K562 (cell line): ENCODE data around the gene MARCHF11. TPM values are rescaled to one million over a fixed set of nuclear protein-coding genes. Genes with fewer than 3 reads are reported as not detected.

Experiments
- ATAC-seq: fragments of 200-7000 bp; cut with Tn5 transposase; 3 replicates; pipeline ENCODE4 v1.9.1; 2020; ENCODE audit warnings: moderate library complexity
- BruUV-seq: library from RNA; stranded (reverse); fragments of 400-500 nt; replicated peaks from 2 replicates; lab custom pipeline; 2021; lab: Mats Ljungman, UMichigan
- CTCF ChIA-PET: fragments of 300-600 bp; formaldehyde crosslinking; extraction: SDS; loops from one replicate; lab custom pipeline; 2021; ENCODE audit warnings: low intra/inter-chr PET ratio; lab: Yijun Ruan, JAX
- POLR2A ChIA-PET: fragments of 300-600, 350-650 bp; sonication (Branson Sonifier 250); formaldehyde crosslinking; extraction: SDS; loops from one replicate; lab custom pipeline; 2021; ENCODE audit warnings: antibody characterized with exemption, inconsistent platforms; lab: Yijun Ruan, JAX
- DNase-seq, 4 experiments: peaks; one replicate each; pipeline versions ENCODE4 v3.0.0 to v3.0.0-alpha.2; 2011 to 2018; ENCODE audit warnings: low spot score in 3 of 4, mixed read lengths in 3 of 4; ENCODE audit errors: extremely low read depth in 1 of 4
- FAIRE-seq: peaks from 2 replicates; lab custom pipeline; 2011; peaks lifted over from hg19 to GRCh38; lab: Jason Lieb, UNC
- H2AFZ ChIP-seq: 2 replicates; pipeline ENCODE4 v1.6.0; 2011; ENCODE audit warnings: low read depth, low read length, control low read depth, inconsistent platforms
- H3K27ac ChIP-seq: fragments of 200-600 bp; 3 replicates; pipeline ENCODE4 v1.8.0; 2011; ENCODE audit warnings: low read depth, mild to moderate bottlenecking, control low read depth, inconsistent platforms, low read length, moderate library complexity, mixed read lengths; ENCODE audit errors: extremely low read depth
- H3K27me3 ChIP-seq, 2 experiments: fragments of 300-600 bp in 1 of 2; 2 replicates in 1 of 2; 3 replicates in 1 of 2; pipeline versions ENCODE4 v1.6.0 to v1.8.0; 2011; ENCODE audit warnings: inconsistent platforms in 2 of 2, low read length in 2 of 2, mild to moderate bottlenecking in 1 of 2, mixed read lengths in 1 of 2, moderate library complexity in 1 of 2; ENCODE audit not compliant: control insufficient read depth in 2 of 2, insufficient read depth in 2 of 2
- H3K36me3 ChIP-seq: fragments of 300-600 bp; 3 replicates; pipeline ENCODE4 v1.8.0; 2011; ENCODE audit warnings: mild to moderate bottlenecking, low read length, inconsistent platforms; ENCODE audit not compliant: control insufficient read depth, insufficient read depth
- H3K4me1 ChIP-seq, 2 experiments: fragments of 200-600 bp in 1 of 2; replicated peaks in 1 of 2; 2 replicates in 1 of 2; 3 replicates in 1 of 2; pipeline versions ENCODE4 v1.5.1 to v1.8.0; 2011; ENCODE audit warnings: inconsistent platforms in 2 of 2, low read length in 2 of 2, mild to moderate bottlenecking in 1 of 2, mixed read lengths in 1 of 2, moderate library complexity in 1 of 2; ENCODE audit not compliant: control insufficient read depth in 2 of 2, insufficient read depth in 2 of 2
- H3K4me2 ChIP-seq: 2 replicates; pipeline ENCODE4 v1.6.1; 2011; ENCODE audit warnings: low read length, control low read depth, inconsistent platforms, mixed read lengths; ENCODE audit not compliant: insufficient read depth
- H3K4me3 ChIP-seq: fragments of 200-600 bp; sonication (generic), shearing (Covaris generic); 2 replicates; pipeline ENCODE4 v1.5.1; 2016; ENCODE audit warnings: control low read depth, inconsistent platforms
- H3K79me2 ChIP-seq: fragments of 200-600 bp; 3 replicates; pipeline ENCODE4 v1.8.0; 2011; ENCODE audit warnings: low read length, inconsistent platforms; ENCODE audit not compliant: control insufficient read depth, insufficient read depth
- H3K9ac ChIP-seq, 2 experiments: 2 replicates each; pipeline versions ENCODE4 v1.6.0 to v1.6.1; 2011; ENCODE audit warnings: low read depth in 2 of 2, low read length in 2 of 2, control low read depth in 1 of 2, inconsistent platforms in 1 of 2, mild to moderate bottlenecking in 1 of 2, mixed read lengths in 1 of 2; ENCODE audit not compliant: insufficient read depth in 1 of 2
- H3K9me1 ChIP-seq: one replicate; pipeline ENCODE4 v1.6.0; 2011; ENCODE audit warnings: inconsistent platforms, mild to moderate bottlenecking, low read length, moderate library complexity; ENCODE audit not compliant: control insufficient read depth, insufficient read depth
- H3K9me3 ChIP-seq: replicated peaks from 2 replicates; pipeline ENCODE4 v1.5.1; 2011; ENCODE audit warnings: low read depth, low read length, inconsistent platforms; ENCODE audit not compliant: control insufficient read depth, insufficient read depth
- H4K20me1 ChIP-seq: replicated peaks from 2 replicates; pipeline ENCODE4 v1.6.1; 2011; ENCODE audit warnings: low read length, inconsistent platforms, mixed read lengths; ENCODE audit not compliant: control insufficient read depth, insufficient read depth
- ARID1B ChIP-seq: fragments of 450-650 bp; IDR thresholded peaks from 2 replicates; pipeline ENCODE4 v1.6.1; 2016; ENCODE audit warnings: antibody characterized with exemption, mild to moderate bottlenecking, inconsistent platforms
- CHD4 ChIP-seq: fragments of 200-600 bp; sonication (generic); IDR thresholded peaks from 3 replicates; pipeline ENCODE4 v1.6.1; 2012; ENCODE audit warnings: low read depth, mild to moderate bottlenecking, mixed read lengths, low read length, inconsistent platforms; ENCODE audit not compliant: insufficient read depth, insufficient replicate concordance, poor library complexity, severe bottlenecking
- HNRNPL ChIP-seq: fragments of 200-400 bp; formaldehyde crosslinking; IDR thresholded peaks from 2 replicates; pipeline ENCODE4 v1.6.1; 2017; ENCODE audit warnings: low read depth, mild to moderate bottlenecking, low read length
- KLF16 ChIP-seq: IDR thresholded peaks from 2 replicates; pipeline ENCODE4 v1.6.1; 2016; ENCODE audit warnings: antibody characterized with exemption
- MTA2 ChIP-seq: fragments of 450-650 bp; IDR thresholded peaks from 2 replicates; pipeline ENCODE4 v1.6.1; 2016; ENCODE audit warnings: low read depth
- POLR2A ChIP-seq: fragments of 450-650 bp; conservative IDR thresholded peaks from 2 replicates; pipeline ENCODE4 v1.6.1; 2016
- PYGO2 ChIP-seq: fragments of 450-650 bp; IDR thresholded peaks from 2 replicates; pipeline ENCODE4 v1.6.1; 2016; ENCODE audit warnings: mild to moderate bottlenecking, missing genetic modification characterization, moderate library complexity, missing compliant biosample characterization
- RBM34 ChIP-seq: fragments of 200-400 bp; formaldehyde crosslinking; IDR thresholded peaks from 2 replicates; pipeline ENCODE4 v1.6.1; 2018; ENCODE audit warnings: low read length, borderline replicate concordance; ENCODE audit not compliant: insufficient read depth
- RFX5 ChIP-seq: IDR thresholded peaks from 2 replicates; pipeline ENCODE4 v1.6.1; 2011; ENCODE audit warnings: low read depth, mild to moderate bottlenecking, improper control_type of control experiment, low read length
- SNRNP70 ChIP-seq: fragments of 200-400 bp; formaldehyde crosslinking; optimal IDR thresholded peaks from 2 replicates; pipeline ENCODE3; 2017; ENCODE audit warnings: low read depth, low read length
- SP2 ChIP-seq: IDR thresholded peaks from 2 replicates; pipeline ENCODE4 v1.6.1; 2011; ENCODE audit warnings: mild to moderate bottlenecking, low read depth, low read length, moderate library complexity; ENCODE audit not compliant: poor library complexity, severe bottlenecking; ENCODE audit errors: extremely low read depth
- TAF7 ChIP-seq: fragments of 450-650 bp; IDR thresholded peaks from 2 replicates; pipeline ENCODE4 v1.6.1; 2016; ENCODE audit warnings: missing genetic modification characterization, missing compliant biosample characterization
- TEAD2 ChIP-seq: fragments of 450-650 bp; IDR thresholded peaks from 2 replicates; pipeline ENCODE4 v1.6.1; 2016; ENCODE audit warnings: missing genetic modification characterization, control low read depth, missing compliant biosample characterization
- ZNF316 ChIP-seq: fragments of 450-650 bp; IDR thresholded peaks from 2 replicates; pipeline ENCODE4 v1.6.1; 2016
- WGBS: fragments of 100-300 bp; shearing (Covaris generic); methylation state at CpG from one replicate; pipeline ENCODE4 v1.1.6; 2016; ENCODE audit warnings: low coverage, mixed read lengths; ENCODE audit not compliant: insufficient coverage; ENCODE audit errors: missing lambda C conversion rate; 5-methylcytosine and 5-hydroxymethylcytosine counted together
- in situ Hi-C: fragments of 300-500 bp; cut with MboI; formaldehyde crosslinking; loops from 4 replicates; pipeline ENCODE4 v1.15.0; 2018; ENCODE audit warnings: inconsistent platforms, mixed read lengths
- intact Hi-C: fragments of 100-400 bp; cut with micrococcal nuclease; formaldehyde crosslinking; loops from 2 replicates; pipeline ENCODE4 v1.14.2; 2022
- polyA plus RNA-seq, 8 experiments: library from polyadenylated mRNA; depleted of rRNA in 4 of 8; stranded (reverse) in 5 of 8; unstranded in 3 of 8; fragments of >200 nt; fragmentation: Nextera tagmentation in 2 of 8; fragmentation: Illumina TruSeq in 1 of 8; extraction: Ambion mirVana in 2 of 8; extraction: Trizol in 1 of 8; gene quantifications; 2 replicates each; pipeline versions ENCODE4 v1.2.1 to v1.2.3, GENCODE V29; 2011 to 2014; ENCODE audit warnings: inconsistent platforms in 1 of 8, missing spikeins in 1 of 8
- total RNA-seq, 7 experiments: library from RNA; depleted of rRNA in 6 of 7; stranded (reverse); fragments of >200 nt in 6 of 7; fragmentation: Illumina TruSeq in 2 of 7; extraction: Trizol in 2 of 7; gene quantifications; 2 replicates each; pipeline versions ENCODE4 v1.2.1 to v1.2.3, GENCODE V29; 2011 to 2021; ENCODE audit warnings: low replicate concordance in 1 of 7
- TF ChIP-seq, protein P1 (sequence below): fragments of 250-450 bp; sonication (Bioruptor Pico); IDR thresholded peaks from 2 replicates; pipeline ENCODE4 v1.5.0; 2021; ENCODE audit warnings: mild to moderate bottlenecking, borderline replicate concordance

Gene MARCHF11
- total and polyA plus RNA-seq, 9 of the 15 experiments (the other 6 are each of a cell fraction or from before 2014, with no cell fraction given) = not detected

DNA sequence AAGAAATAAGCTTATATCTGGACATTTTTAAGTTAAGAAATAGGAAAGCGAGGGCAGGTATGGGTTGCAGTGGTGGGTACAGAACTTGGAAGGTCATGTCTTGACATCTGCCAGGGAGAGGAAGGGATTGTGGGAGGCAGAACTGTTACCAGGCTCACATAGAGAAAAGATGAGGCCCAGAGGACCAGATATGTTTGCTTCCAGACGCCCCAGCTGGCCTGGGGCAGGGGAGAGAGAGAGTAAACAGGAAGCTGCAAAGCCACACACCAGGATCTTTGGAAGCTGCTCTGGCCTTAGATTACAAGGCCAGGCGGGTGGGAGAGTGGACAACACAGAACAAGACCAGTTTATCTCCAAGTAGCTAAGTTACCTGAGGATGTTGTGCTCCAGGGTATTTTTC is 71.2 kb downstream of the MARCHF11 start:
- Histone ChIP-seq H3K79me2 (no peaks in the 10 kb centered on the region), H3K27me3 (no peaks in the 10 kb centered on the region), H3K9me1 (no peaks in the 10 kb centered on the region), H3K4me1 (no peaks in the 10 kb centered on the region), H3K4me3 (no peak overlapping the region), H3K9me3 (no peaks in the 10 kb centered on the region; the same call in 1 of the 2 replicates), H3K27ac (no peak overlapping the region), H3K36me3 (no peaks in the 10 kb centered on the region), H2AFZ (no peak overlapping the region), H4K20me1 (no peaks in the 10 kb centered on the region), H3K4me2 (no peak overlapping the region)
- BruUV-seq = no TSS peak
- intact Hi-C loops = no loop called here
- ATAC-seq = no peak
- FAIRE-seq = no peak
- in situ Hi-C loops = no loop called here
- CTCF ChIA-PET = no interaction called here
- no peak for DNase-seq
- 0% methylated on average over 3 of the region's 3 CpGs for WGBS
- no peak for TF ChIP-seq KLF16
- TF ChIP-seq TAF7 = no peak
- no peak for TF ChIP-seq POLR2A
- TF ChIP-seq SNRNP70 = no peak
- no peak for TF ChIP-seq PYGO2 (tag)
- no peak for TF ChIP-seq RFX5
- TF ChIP-seq SP2 = no peak
- TF ChIP-seq MTA2 = no peak
- TF ChIP-seq, all 486 proteins: peak for 0
- POLR2A ChIA-PET = interaction anchor here (0.6 kb wide), 2 partner anchors 301 to 349 kb away, joined by 3 read pairs; no protein-coding TSS in a partner anchor
- no peak overlapping the region for H3K9ac ChIP-seq

DNA sequence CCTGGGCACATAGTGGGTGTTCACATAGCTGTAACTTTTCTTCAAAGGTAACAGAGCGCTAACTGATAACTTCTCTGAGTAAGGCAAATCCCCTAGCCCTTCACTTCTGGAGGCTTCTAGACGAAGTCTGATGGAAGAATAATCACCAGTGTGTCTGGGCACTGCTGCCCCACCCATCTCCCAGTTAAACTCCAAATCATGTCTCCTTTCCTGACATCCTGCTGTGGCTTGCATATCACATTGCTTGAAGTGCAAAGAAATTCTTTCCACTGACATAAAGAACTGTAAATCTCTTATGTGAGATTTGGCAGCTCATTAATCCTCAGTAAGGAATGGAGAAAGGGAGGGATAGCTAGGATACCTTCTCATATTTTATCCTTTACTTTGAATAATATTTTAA is 74.6 kb downstream of the MARCHF11 start:
- Histone ChIP-seq H3K27ac (no peak overlapping the region), H2AFZ (no peak overlapping the region), H3K4me3 (no peak overlapping the region), H3K9me3 (no peaks in the 10 kb centered on the region; the same call in 1 of the 2 replicates), H3K9me1 (no peaks in the 10 kb centered on the region), H3K4me2 (no peak overlapping the region), H3K9ac (no peak overlapping the region), H3K79me2 (no peaks in the 10 kb centered on the region), H3K4me1 (no peaks in the 10 kb centered on the region), H3K36me3 (no peaks in the 10 kb centered on the region), H3K27me3 (no peaks in the 10 kb centered on the region), H4K20me1 (no peaks in the 10 kb centered on the region)
- in situ Hi-C loops (no loop called here), intact Hi-C loops (no loop called here)
- ChIA-PET POLR2A (no interaction called here), CTCF (no interaction called here)
- 0% methylated on average over 2 of the region's 2 CpGs for WGBS
- ATAC-seq = no peak
- BruUV-seq = no TSS peak
- DNase-seq = no peak
- no peak for FAIRE-seq
- TF ChIP-seq ZNF316 (no peak), ARID1B (no peak), HNRNPL (no peak), RBM34 (no peak), TEAD2 (no peak), CHD4 (no peak)
- TF ChIP-seq, protein P1, sequence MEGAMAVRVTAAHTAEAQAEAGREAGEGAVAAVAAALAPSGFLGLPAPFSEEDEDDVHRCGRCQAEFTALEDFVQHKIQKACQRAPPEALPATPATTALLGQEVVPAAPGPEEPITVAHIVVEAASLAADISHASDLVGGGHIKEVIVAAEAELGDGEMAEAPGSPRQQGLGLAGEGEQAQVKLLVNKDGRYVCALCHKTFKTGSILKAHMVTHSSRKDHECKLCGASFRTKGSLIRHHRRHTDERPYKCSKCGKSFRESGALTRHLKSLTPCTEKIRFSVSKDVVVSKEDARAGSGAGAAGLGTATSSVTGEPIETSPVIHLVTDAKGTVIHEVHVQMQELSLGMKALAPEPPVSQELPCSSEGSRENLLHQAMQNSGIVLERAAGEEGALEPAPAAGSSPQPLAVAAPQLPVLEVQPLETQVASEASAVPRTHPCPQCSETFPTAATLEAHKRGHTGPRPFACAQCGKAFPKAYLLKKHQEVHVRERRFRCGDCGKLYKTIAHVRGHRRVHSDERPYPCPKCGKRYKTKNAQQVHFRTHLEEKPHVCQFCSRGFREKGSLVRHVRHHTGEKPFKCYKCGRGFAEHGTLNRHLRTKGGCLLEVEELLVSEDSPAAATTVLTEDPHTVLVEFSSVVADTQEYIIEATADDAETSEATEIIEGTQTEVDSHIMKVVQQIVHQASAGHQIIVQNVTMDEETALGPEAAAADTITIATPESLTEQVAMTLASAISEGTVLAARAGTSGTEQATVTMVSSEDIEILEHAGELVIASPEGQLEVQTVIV (CRISPR knock-in tag) = no peak
